ENCODE measurements around the gene ELAC2. TPM values are rescaled to one million over a fixed set of nuclear protein-coding genes. Genes with fewer than 3 reads are reported as not detected.

ELAC2 gene
- total and polyA plus RNA-seq, 2 of the 8 experiments (the other 6 are each of a cell fraction or from before 2014, with no cell fraction given): 91.6 to 127 TPM

DNA sequence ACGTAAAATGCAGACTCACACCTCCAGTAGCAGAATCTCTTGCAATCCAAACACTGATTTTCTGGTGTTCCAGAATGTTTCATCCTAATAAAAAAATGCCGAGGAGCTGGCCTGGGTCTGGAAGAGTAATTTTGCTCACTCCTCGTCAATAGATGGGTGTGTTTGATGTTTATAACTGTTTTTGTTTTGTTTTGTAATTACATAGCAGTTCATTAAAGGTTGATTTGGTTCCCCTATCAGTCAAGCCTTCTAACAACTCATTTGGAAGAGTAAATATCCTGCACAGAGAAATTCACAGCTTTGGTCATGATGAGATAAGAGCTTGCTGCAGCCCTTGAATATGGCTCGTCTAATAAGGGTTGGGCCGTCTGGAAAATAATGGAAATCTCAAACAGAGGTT lies 36.8 kb upstream of the ELAC2 start:
- no peak overlapping the region for H2BK12ac ChIP-seq (ENCODE audit: low read depth, low read length)
- no peaks in the 10 kb centered on the region for H3K9me3 ChIP-seq (ENCODE audit: insufficient read depth in 2 of 2, low read depth in 1 of 2, low read length in 1 of 2)
- H2BK15ac ChIP-seq (ENCODE audit: low read length): no peak overlapping the region
- no peak overlapping the region for H3K56ac ChIP-seq (replicated peaks; ENCODE audit: insufficient read length, low read depth, low read length)
- no peak overlapping the region for H2BK20ac ChIP-seq (ENCODE audit: low read length)
- no peaks in the 10 kb centered on the region for H4K20me1 ChIP-seq (replicated peaks in 1 of 2; ENCODE audit: control insufficient read depth in 1 of 2, insufficient read depth in 2 of 2, low read length in 2 of 2)
- no peak overlapping the region for H3K4me3 ChIP-seq (ENCODE audit: extremely low read depth in 1 of 4, insufficient read depth in 2 of 4, low read depth in 3 of 4, low read length in 4 of 4)
- ChIA-PET CTCF (ENCODE audit: partially characterized antibody) (interaction anchor here (1.1 to 3.1 kb wide), 2 partner anchors 10 to 24 kb away, joined by 3 to 15 read pairs; no protein-coding TSS in a partner anchor), POLR2A (ENCODE audit: partially characterized antibody) (no interaction called here)
- no peaks in the 10 kb centered on the region for H3K27me3 ChIP-seq (replicated peaks in 1 of 4; ENCODE audit: control insufficient read depth in 3 of 4, extremely low read depth in 1 of 4, insufficient read depth in 3 of 4, low read length in 3 of 4)
- H3K27ac ChIP-seq (ENCODE audit: low read depth, low read length): no peak overlapping the region
- H3K23ac ChIP-seq (ENCODE audit: insufficient read length): no peak overlapping the region
- H3K9ac ChIP-seq (replicated peaks in 1 of 4; ENCODE audit: extremely low read depth in 1 of 4, low read depth in 3 of 4, low read length in 3 of 4): no peak overlapping the region
- H3K4me2 ChIP-seq (ENCODE audit: insufficient read depth in 1 of 2, low read depth in 2 of 2, low read length in 2 of 2): no peak overlapping the region
- WGBS, 2 experiments (ENCODE audit: extremely low coverage in 1 of 2, insufficient coverage in 1 of 2, insufficient read length in 1 of 2, insufficient replicate concordance in 2 of 2, low coverage in 1 of 2, low lambda C conversion rate in 2 of 2, missing lambda C conversion rate in 1 of 2): 91% methylated on average over 5 of the region's 5 CpGs; no CpG with 5 or more reads in 1 of the 2 experiments
- no peaks in the 10 kb centered on the region for H3K23me2 ChIP-seq (ENCODE audit: low read depth, low read length)
- no peak overlapping the region for H3K18ac ChIP-seq (ENCODE audit: extremely low read depth, low read length)
- no peak overlapping the region for H4K91ac ChIP-seq (replicated peaks; ENCODE audit: insufficient read length, low read length)
- DNase-seq (ENCODE audit: low read depth in 1 of 2, low spot score in 2 of 2) (no peak), FAIRE-seq (no peak)
- H2AFZ ChIP-seq (ENCODE audit: low read length): no peak overlapping the region
- no peaks in the 10 kb centered on the region for H3K36me3 ChIP-seq (ENCODE audit: control insufficient read depth in 2 of 4, insufficient read depth in 4 of 4, low read length in 3 of 4)
- H3K4me1 ChIP-seq (replicated peaks in 1 of 4; ENCODE audit: control insufficient read depth in 3 of 4, insufficient read depth in 4 of 4, low read length in 3 of 4): no peaks in the 10 kb centered on the region
- H4K8ac ChIP-seq (ENCODE audit: extremely low read depth, insufficient read depth, low read length): no peak overlapping the region
- no peak overlapping the region for H2BK120ac ChIP-seq (replicated peaks; ENCODE audit: low read depth, low read length)
- no peaks in the 10 kb centered on the region for H3K79me2 ChIP-seq (ENCODE audit: control insufficient read depth in 1 of 2, insufficient read depth in 2 of 2, low read length in 2 of 2)
- TF ChIP-seq TAF1 (IDR thresholded peaks at IDR 0.05; ENCODE audit: low read depth, low read length) (no peak), MAFK (IDR thresholded peaks at IDR 0.05; ENCODE audit: low read depth, low read length) (no peak), KDM1A (IDR thresholded peaks at IDR 0.05; ENCODE audit: borderline replicate concordance, low read length) (no peak), ATF2 (IDR thresholded peaks at IDR 0.05; ENCODE audit: low read length) (no peak), YY1 (IDR thresholded peaks at IDR 0.05; ENCODE audit: low read depth, low read length) (no peak), POU5F1 (IDR thresholded peaks at IDR 0.05; ENCODE audit: low read depth, low read length) (no peak), SRF (IDR thresholded peaks at IDR 0.05; ENCODE audit: low read depth, low read length) (no peak), SP4 (IDR thresholded peaks at IDR 0.05; ENCODE audit: low read length) (no peak)
- TF ChIP-seq, protein P1, sequence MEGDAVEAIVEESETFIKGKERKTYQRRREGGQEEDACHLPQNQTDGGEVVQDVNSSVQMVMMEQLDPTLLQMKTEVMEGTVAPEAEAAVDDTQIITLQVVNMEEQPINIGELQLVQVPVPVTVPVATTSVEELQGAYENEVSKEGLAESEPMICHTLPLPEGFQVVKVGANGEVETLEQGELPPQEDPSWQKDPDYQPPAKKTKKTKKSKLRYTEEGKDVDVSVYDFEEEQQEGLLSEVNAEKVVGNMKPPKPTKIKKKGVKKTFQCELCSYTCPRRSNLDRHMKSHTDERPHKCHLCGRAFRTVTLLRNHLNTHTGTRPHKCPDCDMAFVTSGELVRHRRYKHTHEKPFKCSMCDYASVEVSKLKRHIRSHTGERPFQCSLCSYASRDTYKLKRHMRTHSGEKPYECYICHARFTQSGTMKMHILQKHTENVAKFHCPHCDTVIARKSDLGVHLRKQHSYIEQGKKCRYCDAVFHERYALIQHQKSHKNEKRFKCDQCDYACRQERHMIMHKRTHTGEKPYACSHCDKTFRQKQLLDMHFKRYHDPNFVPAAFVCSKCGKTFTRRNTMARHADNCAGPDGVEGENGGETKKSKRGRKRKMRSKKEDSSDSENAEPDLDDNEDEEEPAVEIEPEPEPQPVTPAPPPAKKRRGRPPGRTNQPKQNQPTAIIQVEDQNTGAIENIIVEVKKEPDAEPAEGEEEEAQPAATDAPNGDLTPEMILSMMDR (IDR thresholded peaks at IDR 0.05; ENCODE audit: control extremely low read depth in 1 of 3, insufficient read depth in 1 of 3, low read depth in 1 of 3, low read length in 3 of 3): no peak
- TF ChIP-seq, protein P2, sequence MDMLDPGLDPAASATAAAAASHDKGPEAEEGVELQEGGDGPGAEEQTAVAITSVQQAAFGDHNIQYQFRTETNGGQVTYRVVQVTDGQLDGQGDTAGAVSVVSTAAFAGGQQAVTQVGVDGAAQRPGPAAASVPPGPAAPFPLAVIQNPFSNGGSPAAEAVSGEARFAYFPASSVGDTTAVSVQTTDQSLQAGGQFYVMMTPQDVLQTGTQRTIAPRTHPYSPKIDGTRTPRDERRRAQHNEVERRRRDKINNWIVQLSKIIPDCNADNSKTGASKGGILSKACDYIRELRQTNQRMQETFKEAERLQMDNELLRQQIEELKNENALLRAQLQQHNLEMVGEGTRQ (IDR thresholded peaks at IDR 0.05; ENCODE audit: low read length): no peak
- no peak overlapping the region for H4K5ac ChIP-seq (ENCODE audit: insufficient read length, low read depth, low read length)
- H3K79me1 ChIP-seq (ENCODE audit: low read depth, low read length): no peaks in the 10 kb centered on the region
- no peak overlapping the region for H2BK5ac ChIP-seq (ENCODE audit: low read depth, low read length)
- no peak overlapping the region for H3K14ac ChIP-seq (ENCODE audit: insufficient read length)
- H2AK5ac ChIP-seq (ENCODE audit: low read depth, low read length): no peak overlapping the region
- H3K4ac ChIP-seq (replicated peaks; ENCODE audit: insufficient read length, low read depth, low read length): no peak overlapping the region

Measured in H1 (cell line).